HUES6 (cell line): ENCODE data around the gene ZSWIM5.
"Not testable (repeated sequence)": the region's sequence is repeated elsewhere in the genome, so short reads cannot be mapped to it uniquely, and the experiment has no call there.

Experiments used
- H3K27ac ChIP-seq: 2 replicates; pipeline ENCODE4 v1.7.0; 2013; ENCODE audit warnings: low read depth, mild to moderate bottlenecking, low read length, inconsistent platforms
- H3K27me3 ChIP-seq: 2 replicates; pipeline ENCODE4 v1.6.1; 2013; ENCODE audit warnings: low read length; ENCODE audit not compliant: control insufficient read depth, insufficient read depth
- H3K36me3 ChIP-seq: 2 replicates; pipeline ENCODE4 v1.6.1; 2013; ENCODE audit warnings: low read length; ENCODE audit not compliant: control insufficient read depth, insufficient read depth
- H3K4me1 ChIP-seq: 2 replicates; pipeline ENCODE4 v1.6.1; 2013; ENCODE audit warnings: low read length; ENCODE audit not compliant: control insufficient read depth, insufficient read depth
- H3K4me3 ChIP-seq: 2 replicates; pipeline ENCODE4 v1.5.1; 2013; ENCODE audit warnings: low read depth, low read length
- H3K9ac ChIP-seq: one replicate; pipeline ENCODE4 v1.6.1; 2013; ENCODE audit warnings: mild to moderate bottlenecking, low read length
- H3K9me3 ChIP-seq: 2 replicates; pipeline ENCODE4 v1.6.1; 2013; ENCODE audit warnings: low read depth, low read length; ENCODE audit not compliant: control insufficient read depth, insufficient read depth

The ZSWIM5 gene

DNA sequence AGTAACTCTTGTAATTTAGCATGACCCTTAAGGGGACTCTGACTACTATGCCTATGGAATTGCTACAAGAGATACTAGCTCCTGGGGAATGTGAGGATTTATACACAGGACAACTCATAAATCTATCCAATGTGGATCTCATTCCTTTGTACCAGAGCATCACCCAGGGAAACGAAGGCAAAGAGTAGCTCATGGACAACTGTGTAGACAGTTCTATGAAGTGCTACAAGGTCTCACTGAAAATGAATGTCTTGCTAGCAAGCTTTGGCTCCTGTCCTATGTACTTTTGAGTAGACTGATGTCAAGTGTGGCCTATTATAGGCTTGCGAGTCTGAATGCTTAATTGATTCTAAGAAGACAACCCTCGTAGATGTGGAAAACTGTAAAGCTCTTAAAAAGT, 93.7 kb downstream of the ZSWIM5 start:
- Histone ChIP-seq H3K9me3 (peaks cover 45% of the 10 kb centered on the region), H3K4me1 (no peaks in the 10 kb centered on the region), H3K27ac (no peak overlapping the region), H3K9ac (no peak overlapping the region), H3K36me3 (no peaks in the 10 kb centered on the region; the same call in 1 of the 2 replicates), H3K4me3 (no peak overlapping the region), H3K27me3 (no peaks in the 10 kb centered on the region)

DNA sequence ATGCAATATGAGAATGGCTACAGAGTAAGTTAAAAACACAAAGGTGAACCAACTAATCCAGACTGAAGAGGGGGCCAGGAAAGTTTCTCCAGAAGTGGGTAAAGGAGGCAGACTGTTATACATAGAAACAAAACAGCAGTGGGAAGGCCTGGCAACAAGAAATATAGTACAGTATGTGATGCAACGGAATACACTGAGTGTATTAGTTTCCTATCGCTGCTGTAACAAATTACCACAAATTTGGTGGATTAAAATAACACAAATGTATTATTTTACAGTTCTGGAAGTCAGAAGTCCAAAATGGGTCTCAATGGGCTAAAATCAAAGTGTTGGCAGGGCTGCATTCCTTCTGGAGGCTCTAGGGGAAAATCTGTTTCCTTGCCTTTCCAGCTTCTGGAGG, 95.2 kb downstream of the ZSWIM5 start:
- Histone ChIP-seq H3K9me3 (peaks cover 52% of the 10 kb centered on the region), H3K4me1 (no peaks in the 10 kb centered on the region), H3K36me3 (no peaks in the 10 kb centered on the region; the same call in 1 of the 2 replicates), H3K9ac (no peak overlapping the region), H3K4me3 (no peak overlapping the region), H3K27ac (no peak overlapping the region), H3K27me3 (no peaks in the 10 kb centered on the region)

DNA sequence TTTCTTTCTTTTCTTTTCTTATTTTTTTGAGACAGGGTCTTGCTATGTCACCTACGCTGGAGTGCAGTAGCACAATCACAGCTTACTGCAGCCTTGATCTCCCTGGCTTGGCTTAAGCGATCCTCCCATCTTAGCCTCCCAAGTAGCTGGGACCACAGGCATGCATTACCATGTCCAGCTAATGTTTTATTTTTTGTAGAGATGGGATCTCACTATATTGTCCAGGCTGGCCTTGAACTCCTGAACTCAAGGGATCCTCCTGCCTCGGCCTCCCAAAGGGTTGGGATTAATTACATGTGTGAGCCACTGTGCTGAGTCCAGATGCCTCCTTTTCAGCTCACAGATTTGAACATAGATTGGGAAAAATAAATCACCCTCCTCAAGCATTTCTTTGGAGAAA, 98.6 kb downstream of the ZSWIM5 start:
- no peaks in the 10 kb centered on the region; the same call in 1 of the 2 replicates for H3K36me3 ChIP-seq
- H3K9ac ChIP-seq, result no peak overlapping the region
- H3K4me1 ChIP-seq, result no peaks in the 10 kb centered on the region
- H3K4me3 ChIP-seq, result no peak overlapping the region
- H3K27ac ChIP-seq, result no peak overlapping the region
- H3K27me3 ChIP-seq, result no peaks in the 10 kb centered on the region
- H3K9me3 ChIP-seq, result peaks cover 62% of the 10 kb centered on the region

DNA sequence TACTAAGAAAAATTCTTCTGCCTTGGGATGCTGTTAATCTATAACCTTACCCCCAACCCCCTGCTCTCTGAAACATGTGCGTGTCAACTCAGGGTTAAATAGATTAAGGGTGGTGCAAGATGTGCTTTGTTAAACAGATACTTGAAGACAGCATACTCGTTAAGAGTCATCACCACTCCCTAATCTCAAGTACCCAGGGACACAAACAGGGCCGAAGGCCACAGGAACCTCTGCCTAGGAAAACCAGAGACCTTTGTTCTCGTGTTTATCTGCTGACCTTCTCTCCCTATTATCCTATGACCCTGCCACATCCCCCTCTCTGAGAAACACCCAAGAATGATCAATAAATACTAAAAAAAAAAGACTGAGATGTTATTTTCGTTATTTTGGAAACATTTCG, 99.5 kb downstream of the ZSWIM5 start:
- H3K4me1 ChIP-seq, H3K36me3 ChIP-seq, H3K4me3 ChIP-seq: not testable (repeated sequence)

DNA sequence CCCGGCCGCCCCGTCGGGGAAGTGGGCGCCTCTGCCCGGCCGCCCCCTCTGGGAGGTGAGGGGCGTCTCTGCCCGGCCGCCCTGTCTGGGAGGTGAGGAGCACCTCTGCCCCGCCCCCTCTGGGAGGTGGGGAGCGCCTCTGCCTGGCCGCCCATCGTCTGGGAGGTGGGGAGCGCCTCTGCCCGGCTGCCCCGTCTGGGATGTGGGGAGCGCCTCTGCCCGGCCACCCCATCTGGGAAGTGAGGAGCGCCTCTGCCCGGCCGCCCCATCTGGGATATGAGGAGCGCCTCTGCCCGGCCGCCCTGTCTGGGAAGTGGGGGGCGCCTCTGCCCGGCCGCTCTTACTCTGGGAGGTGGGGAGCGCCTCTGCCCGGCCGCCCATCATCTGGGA, 100.3 kb downstream of the ZSWIM5 start:
- not testable (repeated sequence) for H3K27ac ChIP-seq, H3K9ac ChIP-seq, H3K4me1 ChIP-seq, H3K4me3 ChIP-seq, H3K36me3 ChIP-seq, H3K27me3 ChIP-seq
- peaks cover 48% of the 10 kb centered on the region for H3K9me3 ChIP-seq

More for the DNA sequence above, 99.5 kb downstream of the ZSWIM5 start:
- H3K27ac ChIP-seq, H3K27me3 ChIP-seq, H3K9ac ChIP-seq: not testable (repeated sequence)
- peaks cover 53% of the 10 kb centered on the region for H3K9me3 ChIP-seq

DNA sequence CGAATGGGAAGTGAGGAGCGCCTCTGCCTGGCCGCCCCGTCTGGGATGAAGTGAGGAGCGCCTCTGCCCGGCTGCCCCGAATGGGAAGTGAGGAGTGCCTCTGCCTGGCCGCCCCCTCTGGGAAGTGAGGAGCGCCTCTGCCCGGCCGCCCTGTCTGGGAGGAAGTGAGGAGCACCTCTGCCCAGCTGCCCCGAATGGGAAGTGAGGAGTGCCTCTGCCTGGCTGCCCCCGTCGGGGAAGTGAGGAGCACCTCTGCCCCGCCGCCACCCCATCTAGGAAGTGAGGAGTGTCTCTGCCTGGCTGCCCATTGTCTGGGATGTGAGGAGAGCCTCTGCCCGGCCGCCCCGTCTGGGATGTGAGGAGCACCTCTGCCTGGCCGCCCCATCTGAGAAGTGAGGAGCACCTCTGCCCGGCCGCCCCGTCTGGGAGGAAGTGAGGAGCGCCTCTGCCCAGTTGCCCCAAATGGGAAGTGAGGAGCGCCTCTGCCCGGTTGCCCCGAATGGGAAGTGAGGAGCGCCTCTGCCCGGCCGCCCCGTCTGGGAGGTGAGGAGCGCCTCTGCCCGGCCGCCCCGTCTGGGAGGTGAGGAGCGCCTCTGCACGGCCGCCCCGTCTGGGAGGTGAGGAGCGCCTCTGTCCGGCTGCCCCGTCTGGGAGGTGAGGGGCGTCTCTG, 100.8 kb downstream of the ZSWIM5 start:
- H3K9ac ChIP-seq, H3K27ac ChIP-seq, H3K27me3 ChIP-seq, H3K36me3 ChIP-seq, H3K4me1 ChIP-seq, H3K4me3 ChIP-seq: not testable (repeated sequence)
- peaks cover 43% of the 10 kb centered on the region for H3K9me3 ChIP-seq

DNA sequence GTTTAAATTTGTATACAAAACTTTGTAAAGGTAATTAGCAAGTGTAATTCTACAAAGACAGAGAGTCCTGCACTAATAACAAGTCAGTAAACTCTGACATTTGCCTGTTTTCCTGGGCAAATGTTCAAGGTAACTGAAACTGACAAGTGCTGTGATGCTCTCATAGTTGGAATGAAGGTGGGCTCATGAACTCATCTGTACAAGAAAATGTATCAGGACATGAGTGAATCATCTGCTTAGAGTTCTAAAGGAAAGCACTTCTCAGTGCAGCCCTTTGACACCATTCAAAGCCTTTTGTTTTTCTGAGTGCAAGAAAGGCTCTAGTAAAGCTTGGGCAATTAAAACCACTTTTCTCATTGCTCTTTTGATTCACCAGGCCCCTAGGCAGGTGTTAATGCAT, 102.9 kb downstream of the ZSWIM5 start:
- Histone ChIP-seq H3K27ac (no peak overlapping the region), H3K36me3 (no peaks in the 10 kb centered on the region; the same call in 1 of the 2 replicates), H3K27me3 (no peaks in the 10 kb centered on the region), H3K4me1 (no peaks in the 10 kb centered on the region), H3K9me3 (peaks cover 36% of the 10 kb centered on the region), H3K4me3 (no peak overlapping the region), H3K9ac (no peak overlapping the region)

DNA sequence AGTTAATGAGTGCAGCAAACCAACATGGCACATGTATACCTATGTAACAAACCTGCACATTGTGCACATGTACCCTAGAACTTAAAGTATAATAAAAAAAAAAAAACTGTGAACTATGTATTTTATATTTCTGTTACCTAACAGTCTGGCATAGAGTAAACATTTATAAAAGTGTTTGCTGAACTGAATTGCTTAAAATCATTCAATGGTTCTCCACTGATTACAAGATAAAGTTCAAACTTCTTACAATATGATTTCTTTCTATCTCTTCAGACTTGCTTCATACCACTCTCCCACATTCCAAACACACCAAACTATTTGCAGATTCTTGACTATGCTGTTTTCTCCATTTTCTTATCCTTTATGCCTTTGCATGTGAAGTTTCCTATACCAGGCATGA, 104.5 kb downstream of the ZSWIM5 start:
- H3K4me1 ChIP-seq, result no peaks in the 10 kb centered on the region
- no peak overlapping the region for H3K27ac ChIP-seq

DNA sequence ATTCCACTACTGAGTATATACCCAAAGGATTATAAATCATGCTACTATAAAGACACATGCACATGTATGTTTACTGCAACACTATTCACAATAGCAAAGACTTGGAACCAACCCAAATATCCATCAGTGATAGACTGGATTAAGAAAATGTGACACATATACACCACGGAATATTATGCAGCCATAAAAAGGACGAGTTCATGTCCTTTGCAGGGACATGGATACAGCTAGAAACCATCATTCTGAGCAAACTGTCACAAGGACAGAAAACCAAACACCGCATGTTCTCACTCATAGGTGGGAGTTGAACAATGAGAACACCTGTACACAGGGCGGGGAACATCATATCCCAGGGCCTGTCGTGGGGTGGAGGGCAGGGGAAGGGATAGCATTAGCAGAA, 104.9 kb downstream of the ZSWIM5 start:
- H3K27ac ChIP-seq, H3K27me3 ChIP-seq, H3K36me3 ChIP-seq, H3K9ac ChIP-seq, H3K4me1 ChIP-seq, H3K4me3 ChIP-seq: not testable (repeated sequence)
- H3K9me3 ChIP-seq, result peaks cover 20% of the 10 kb centered on the region

More for the DNA sequence above, 104.5 kb downstream of the ZSWIM5 start:
- Histone ChIP-seq H3K27me3 (no peaks in the 10 kb centered on the region), H3K9ac (no peak overlapping the region), H3K4me3 (no peak overlapping the region), H3K9me3 (peaks cover 24% of the 10 kb centered on the region), H3K36me3 (no peaks in the 10 kb centered on the region)

DNA sequence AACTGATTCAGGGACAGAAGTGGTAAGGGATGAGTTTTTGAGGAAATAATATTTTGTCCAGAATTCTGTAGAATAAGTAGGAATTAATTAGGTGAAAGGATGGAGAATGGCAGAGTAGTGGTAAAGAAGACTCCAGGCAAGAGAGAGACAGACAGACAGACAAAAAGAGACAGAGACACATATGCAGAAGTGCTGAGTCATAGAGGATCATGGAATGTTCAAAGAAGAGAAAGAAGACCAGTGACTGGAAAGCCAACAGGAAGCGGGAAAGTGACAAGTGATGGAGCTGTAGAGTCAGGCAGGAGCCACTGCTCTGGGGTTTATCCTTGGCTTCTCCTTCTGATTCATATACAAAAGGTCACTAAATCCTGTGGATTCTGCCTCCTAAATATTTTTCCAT, 108.5 kb downstream of the ZSWIM5 start:
- Histone ChIP-seq H3K4me3 (no peak overlapping the region), H3K27me3 (no peaks in the 10 kb centered on the region), H3K27ac (no peak overlapping the region), H3K36me3 (no peaks in the 10 kb centered on the region), H3K9me3 (peaks cover 2% of the 10 kb centered on the region; the same call in 1 of the 2 replicates), H3K9ac (no peak overlapping the region), H3K4me1 (no peaks in the 10 kb centered on the region)

DNA sequence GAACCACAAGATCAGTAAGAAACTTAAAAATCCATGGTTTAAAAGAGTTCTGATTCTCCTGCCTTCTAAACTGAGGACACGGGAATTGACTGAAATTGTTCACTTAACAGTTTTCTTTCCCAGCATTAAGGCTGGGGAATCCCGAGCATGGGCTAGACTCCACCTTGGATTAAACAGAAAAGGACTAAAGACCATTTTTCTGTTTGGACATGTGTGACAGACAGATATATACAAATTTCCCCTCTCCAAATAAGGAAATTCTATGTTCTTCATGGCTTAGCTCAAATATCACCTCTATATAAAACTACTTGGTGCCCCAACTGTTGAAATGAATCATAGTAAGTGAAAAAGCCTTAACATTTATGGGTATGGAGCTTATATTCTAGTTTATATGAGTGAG, 109.3 kb downstream of the ZSWIM5 start:
- no peaks in the 10 kb centered on the region for H3K36me3 ChIP-seq
- H3K9me3 ChIP-seq, result peaks cover 2% of the 10 kb centered on the region; the same call in 1 of the 2 replicates
- H3K9ac ChIP-seq, result no peak overlapping the region
- H3K4me3 ChIP-seq, result no peak overlapping the region
- H3K27me3 ChIP-seq, result no peaks in the 10 kb centered on the region
- H3K27ac ChIP-seq, result no peak overlapping the region
- H3K4me1 ChIP-seq, result no peaks in the 10 kb centered on the region
